Measurements from ENCODE around the gene PDK4.

- no peak for TF ChIP-seq CTCF (IDR thresholded peaks at IDR 0.05)
- no peak for TF ChIP-seq POLR2A (IDR thresholded peaks at IDR 0.05)
Measured at GRCh38 chr7:95578299-95578855, 17.9 kb downstream of the PDK4 start.
